ENCODE data around the gene RABIF. TPM values are rescaled to one million over a fixed set of nuclear protein-coding genes. Genes with fewer than 3 reads are reported as not detected.

RABIF gene
- total and polyA plus RNA-seq, 10 of the 15 experiments (the other 5 are each of a cell fraction or from before 2014, with no cell fraction given) = 4.7 to 18.2 (median 8.8) TPM

DNA sequence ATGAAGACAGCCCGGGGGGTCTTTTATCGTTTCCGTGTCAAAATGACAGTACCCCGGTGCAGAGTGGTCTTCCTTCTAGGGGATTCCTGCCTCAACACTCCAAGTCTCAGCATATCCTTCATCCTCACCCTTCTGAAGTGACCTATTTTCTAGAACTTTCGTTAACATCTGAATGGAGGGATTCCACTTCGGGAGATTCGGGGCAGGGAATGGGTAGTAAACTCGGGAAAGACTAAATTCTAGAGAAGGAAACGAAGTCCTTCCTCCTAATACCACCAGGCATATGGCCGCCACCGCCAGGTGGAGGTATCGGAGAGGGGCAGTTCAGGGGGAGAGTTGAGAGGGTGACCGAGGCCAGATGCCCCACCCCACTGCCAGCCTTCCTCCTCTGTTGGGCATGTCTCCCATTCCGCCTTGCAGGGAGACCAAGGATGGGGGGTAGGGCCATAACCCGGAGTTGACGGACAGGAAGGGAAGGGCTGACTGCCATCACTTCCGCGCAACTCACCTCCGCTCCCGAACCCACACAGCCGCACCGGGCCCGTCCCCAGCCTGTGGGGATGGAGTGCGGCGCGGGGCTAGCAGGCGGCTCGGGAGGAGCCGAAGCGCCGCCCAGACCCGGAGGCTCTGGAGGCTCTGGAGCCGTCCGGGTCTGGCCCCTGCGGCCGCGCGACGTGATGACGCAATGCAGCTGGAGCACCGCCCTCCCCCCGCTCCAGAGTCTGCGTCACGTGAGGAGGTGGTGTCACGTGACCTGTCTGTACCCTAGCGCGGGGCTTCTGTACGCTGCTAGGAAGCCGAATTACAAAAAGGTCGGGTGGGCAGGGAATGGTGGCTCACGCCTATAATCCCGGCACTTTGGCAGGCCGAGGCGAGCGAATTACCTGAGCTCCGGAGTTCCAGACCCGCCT lies 37.9 kb upstream of the RABIF start, which contains the start of gene KLHL12 (continued):
- TF ChIP-seq MEF2B (IDR thresholded peaks at IDR 0.05; ENCODE audit: partially characterized antibody, poor library complexity, severe bottlenecking) (peak; percentile 70), E2F8 (IDR thresholded peaks at IDR 0.05; ENCODE audit: low read depth, partially characterized antibody) (no peak), IKZF1 (conservative IDR thresholded peaks at IDR 0.05) (peak; percentile 91), SMARCA5 (IDR thresholded peaks at IDR 0.05) (peak; percentile 83; the same call in 1 of the 2 replicates), ETV6 (conservative IDR thresholded peaks at IDR 0.05 in 1 of 2, IDR thresholded peaks at IDR 0.05 in 1 of 2; ENCODE audit: borderline replicate concordance in 1 of 2, low read depth in 1 of 2) (no peak; a peak in 1 of 4 replicates), ELK1 (IDR thresholded peaks at IDR 0.05; ENCODE audit: low read depth, low read length) (no peak), EED (IDR thresholded peaks at IDR 0.05; ENCODE audit: low read depth) (no peak), CBX5 (IDR thresholded peaks at IDR 0.05; ENCODE audit: low read depth) (0 out of 2 replicates have a peak, but pooled peaks have one; percentile 21), ZBED1 (IDR thresholded peaks at IDR 0.05; ENCODE audit: borderline replicate concordance) (no peak), TARDBP (IDR thresholded peaks at IDR 0.05; ENCODE audit: borderline replicate concordance) (no peak), RUNX3 (IDR thresholded peaks at IDR 0.05; ENCODE audit: low read length) (peak; percentile 56)
- TF ChIP-seq, protein P1, sequence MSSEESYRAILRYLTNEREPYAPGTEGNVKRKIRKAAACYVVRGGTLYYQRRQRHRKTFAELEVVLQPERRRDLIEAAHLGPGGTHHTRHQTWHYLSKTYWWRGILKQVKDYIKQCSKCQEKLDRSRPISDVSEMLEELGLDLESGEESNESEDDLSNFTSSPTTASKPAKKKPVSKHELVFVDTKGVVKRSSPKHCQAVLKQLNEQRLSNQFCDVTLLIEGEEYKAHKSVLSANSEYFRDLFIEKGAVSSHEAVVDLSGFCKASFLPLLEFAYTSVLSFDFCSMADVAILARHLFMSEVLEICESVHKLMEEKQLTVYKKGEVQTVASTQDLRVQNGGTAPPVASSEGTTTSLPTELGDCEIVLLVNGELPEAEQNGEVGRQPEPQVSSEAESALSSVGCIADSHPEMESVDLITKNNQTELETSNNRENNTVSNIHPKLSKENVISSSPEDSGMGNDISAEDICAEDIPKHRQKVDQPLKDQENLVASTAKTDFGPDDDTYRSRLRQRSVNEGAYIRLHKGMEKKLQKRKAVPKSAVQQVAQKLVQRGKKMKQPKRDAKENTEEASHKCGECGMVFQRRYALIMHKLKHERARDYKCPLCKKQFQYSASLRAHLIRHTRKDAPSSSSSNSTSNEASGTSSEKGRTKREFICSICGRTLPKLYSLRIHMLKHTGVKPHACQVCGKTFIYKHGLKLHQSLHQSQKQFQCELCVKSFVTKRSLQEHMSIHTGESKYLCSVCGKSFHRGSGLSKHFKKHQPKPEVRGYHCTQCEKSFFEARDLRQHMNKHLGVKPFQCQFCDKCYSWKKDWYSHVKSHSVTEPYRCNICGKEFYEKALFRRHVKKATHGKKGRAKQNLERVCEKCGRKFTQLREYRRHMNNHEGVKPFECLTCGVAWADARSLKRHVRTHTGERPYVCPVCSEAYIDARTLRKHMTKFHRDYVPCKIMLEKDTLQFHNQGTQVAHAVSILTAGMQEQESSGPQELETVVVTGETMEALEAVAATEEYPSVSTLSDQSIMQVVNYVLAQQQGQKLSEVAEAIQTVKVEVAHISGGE (CRISPR knock-in tag; IDR thresholded peaks at IDR 0.05) = peak; percentile 75

Measured in GM12878 (cell line).